T-helper 1 cell treated with Interleukin-12 subunit alpha and Interleukin-12 subunit beta and Interleukin-4 antibody, amounts not matched to agents 30 μg/mL and 1 μg/mL, for 36 hours (primary cell): Measurements from ENCODE around the gene ABO.
A peak's percentile ranks its signal among the peaks of the same experiment; 100 is the strongest.
"Not testable (repeated sequence)": the region's sequence is repeated elsewhere in the genome, so short reads cannot be mapped to it uniquely, and the experiment has no call there.

ENCODE experiments used
- H3K27ac Mint-ChIP-seq: one replicate; pipeline ENCODE4 v1.8.0; 2021; ENCODE audit warnings: mild to moderate bottlenecking, mixed read lengths
- H3K27me3 Mint-ChIP-seq: one replicate; pipeline ENCODE4 v1.8.0; 2021; ENCODE audit warnings: low read depth, mixed read lengths
- H3K36me3 Mint-ChIP-seq: one replicate; pipeline ENCODE4 v1.8.0; 2021; ENCODE audit warnings: low read depth, mixed read lengths
- H3K4me1 Mint-ChIP-seq: one replicate; pipeline ENCODE4 v1.8.0; 2021; ENCODE audit warnings: low read depth, mixed read lengths
- H3K4me3 Mint-ChIP-seq: one replicate; pipeline ENCODE4 v1.8.0; 2021; ENCODE audit warnings: mild to moderate bottlenecking, moderate library complexity, mixed read lengths
- H3K9me3 Mint-ChIP-seq: one replicate; pipeline ENCODE4 v1.8.0; 2021; ENCODE audit warnings: mixed read lengths

The ABO gene

DNA sequence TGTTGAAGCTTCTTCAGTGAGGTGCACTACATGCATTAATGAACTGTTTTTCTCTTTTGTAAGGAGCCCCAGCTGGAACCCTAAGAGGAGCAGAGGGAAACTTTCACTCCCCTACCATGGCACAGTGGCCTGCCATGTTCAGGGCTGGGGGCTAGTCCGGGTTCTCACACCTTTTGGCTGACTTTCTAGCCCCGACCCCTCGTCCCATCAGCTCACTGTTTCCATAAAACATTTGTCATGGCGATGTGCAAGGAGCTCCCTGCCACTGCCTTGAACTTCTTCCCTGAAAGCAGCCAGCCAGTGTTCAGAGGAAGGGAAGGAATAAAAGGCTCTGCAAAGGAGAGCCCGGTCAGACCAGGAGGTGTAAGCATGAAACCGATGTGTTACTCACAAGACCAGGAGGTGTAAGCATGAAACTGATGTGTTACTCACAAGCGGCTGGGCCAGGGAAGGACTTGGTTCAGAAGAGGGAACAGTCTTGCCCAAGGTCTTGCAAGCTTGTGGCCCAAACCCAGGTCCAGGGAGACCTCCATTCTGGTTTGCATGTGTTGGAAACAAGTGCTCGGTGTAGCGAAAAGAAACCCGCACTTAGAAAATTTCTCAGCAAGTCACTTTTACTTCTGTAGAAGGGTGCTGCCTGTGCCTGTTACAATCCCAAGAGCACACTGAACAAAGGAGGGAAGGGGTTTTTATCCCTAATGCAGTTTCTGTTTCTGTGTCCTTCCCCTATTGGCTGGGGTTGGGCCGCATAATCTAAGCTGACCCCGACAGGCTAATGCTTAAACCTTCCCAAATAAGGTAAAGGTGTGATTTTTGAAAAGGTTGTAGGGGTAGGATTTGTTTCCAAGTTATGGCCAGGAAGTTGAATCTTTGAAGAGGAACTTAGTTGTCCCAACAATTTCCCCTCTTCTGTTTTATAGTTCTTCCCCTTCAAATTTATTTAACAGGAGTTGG is 3.4 kb upstream of the ABO start:
- no peaks in the 10 kb centered on the region for H3K36me3 Mint-ChIP-seq
- no peak overlapping the region for H3K4me3 Mint-ChIP-seq
- peaks cover 3% of the 10 kb centered on the region for H3K4me1 Mint-ChIP-seq
- peaks cover 41% of the 10 kb centered on the region for H3K27me3 Mint-ChIP-seq
- no peaks in the 10 kb centered on the region for H3K9me3 Mint-ChIP-seq
- H3K27ac Mint-ChIP-seq: no peak overlapping the region

DNA sequence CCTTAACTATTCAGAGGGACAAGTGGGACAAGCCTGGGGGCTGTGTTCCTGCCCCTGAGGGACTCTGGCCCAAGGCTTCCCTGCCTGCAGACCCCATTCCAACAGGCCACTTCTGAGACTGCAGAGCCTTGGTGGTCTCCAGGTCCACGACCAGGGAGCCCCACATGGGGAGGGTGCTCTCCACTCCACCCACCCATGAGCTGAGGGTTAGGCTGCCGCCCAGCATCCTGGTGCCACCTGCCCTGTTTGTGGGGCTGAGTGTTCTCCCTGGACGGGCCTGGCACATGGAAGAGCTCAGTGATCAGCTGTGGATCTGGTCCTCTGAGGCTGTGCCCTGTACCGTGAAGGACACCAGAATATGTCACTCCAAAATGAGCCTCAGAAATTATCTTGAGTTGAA is 2.5 kb upstream of the ABO start:
- H3K27me3 Mint-ChIP-seq: peaks cover 48% of the 10 kb centered on the region
- H3K9me3 Mint-ChIP-seq: no peaks in the 10 kb centered on the region
- H3K27ac Mint-ChIP-seq: no peak overlapping the region
- H3K36me3 Mint-ChIP-seq: no peaks in the 10 kb centered on the region
- peaks cover 10% of the 10 kb centered on the region for H3K4me1 Mint-ChIP-seq
- H3K4me3 Mint-ChIP-seq: no peak overlapping the region

DNA sequence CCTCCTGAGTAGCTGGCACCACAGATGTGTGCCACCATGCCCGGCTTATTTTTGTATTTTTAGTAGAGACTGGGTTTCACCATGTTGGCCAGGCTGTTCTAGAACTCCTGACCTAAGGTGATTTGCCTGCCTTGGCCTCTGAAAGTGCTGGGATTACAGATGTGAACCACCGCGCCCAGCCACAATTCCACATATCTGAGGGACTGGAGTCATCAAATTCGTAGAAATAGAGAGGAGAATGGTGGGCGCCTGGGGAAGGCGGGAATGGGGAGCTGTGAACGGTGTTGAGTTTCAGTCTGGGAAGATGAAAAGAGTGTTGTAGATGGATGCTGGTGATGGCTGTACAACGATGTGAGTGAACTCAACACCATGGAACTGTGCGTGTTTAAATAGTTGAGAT is 1.9 kb upstream of the ABO start:
- Mint-ChIP-seq H3K27ac (no peak overlapping the region), H3K27me3 (peaks cover 51% of the 10 kb centered on the region), H3K4me3 (no peak overlapping the region), H3K4me1 (peaks cover 10% of the 10 kb centered on the region), H3K9me3 (no peaks in the 10 kb centered on the region), H3K36me3 (no peaks in the 10 kb centered on the region)

DNA sequence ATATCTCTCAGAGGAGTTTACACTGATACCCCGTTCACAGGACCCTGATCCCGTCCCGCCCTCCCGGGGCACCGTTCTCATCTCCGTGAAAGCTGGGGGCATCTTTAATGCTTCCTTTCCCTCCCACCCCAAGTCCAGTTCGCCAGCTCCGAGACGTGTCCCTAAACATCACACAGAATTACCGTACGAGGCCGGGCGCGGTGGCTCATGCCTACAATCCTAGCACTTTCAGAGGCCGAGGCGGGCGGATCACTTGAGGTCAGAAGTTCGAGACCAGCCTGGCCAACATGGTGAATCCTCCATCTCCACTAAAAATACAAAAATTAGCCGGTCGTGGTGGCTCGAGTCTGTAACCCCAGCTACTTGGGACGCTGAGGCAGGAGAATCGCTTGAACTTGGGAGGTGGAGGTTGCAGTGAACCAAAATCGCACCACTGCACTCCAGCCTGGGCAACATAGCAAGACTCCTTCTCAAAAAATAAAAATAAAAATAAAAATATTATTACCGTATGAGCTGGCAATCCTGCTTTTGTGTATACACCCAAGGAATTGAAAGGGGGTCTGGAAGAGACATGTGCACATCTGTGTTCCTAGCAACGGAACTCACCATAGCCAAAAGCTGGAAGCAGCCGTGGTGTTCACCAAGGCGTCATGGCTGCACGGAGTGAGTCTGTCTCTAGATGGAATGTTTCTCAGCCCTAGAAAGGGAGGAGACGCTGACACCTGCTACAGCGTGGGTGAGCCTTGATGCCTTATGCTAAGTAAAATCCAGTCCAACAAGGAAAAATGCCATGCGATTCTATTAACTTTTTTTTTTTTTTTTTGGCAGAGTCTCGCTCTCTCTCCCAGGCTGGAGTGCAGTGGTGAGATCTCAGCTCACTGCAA is 1.2 kb upstream of the ABO start:
- H3K4me3 Mint-ChIP-seq: no peak overlapping the region
- H3K4me1 Mint-ChIP-seq: peaks cover 10% of the 10 kb centered on the region
- H3K9me3 Mint-ChIP-seq: no peaks in the 10 kb centered on the region
- peaks cover 53% of the 10 kb centered on the region for H3K27me3 Mint-ChIP-seq
- no peak overlapping the region for H3K27ac Mint-ChIP-seq
- H3K36me3 Mint-ChIP-seq: no peaks in the 10 kb centered on the region

DNA sequence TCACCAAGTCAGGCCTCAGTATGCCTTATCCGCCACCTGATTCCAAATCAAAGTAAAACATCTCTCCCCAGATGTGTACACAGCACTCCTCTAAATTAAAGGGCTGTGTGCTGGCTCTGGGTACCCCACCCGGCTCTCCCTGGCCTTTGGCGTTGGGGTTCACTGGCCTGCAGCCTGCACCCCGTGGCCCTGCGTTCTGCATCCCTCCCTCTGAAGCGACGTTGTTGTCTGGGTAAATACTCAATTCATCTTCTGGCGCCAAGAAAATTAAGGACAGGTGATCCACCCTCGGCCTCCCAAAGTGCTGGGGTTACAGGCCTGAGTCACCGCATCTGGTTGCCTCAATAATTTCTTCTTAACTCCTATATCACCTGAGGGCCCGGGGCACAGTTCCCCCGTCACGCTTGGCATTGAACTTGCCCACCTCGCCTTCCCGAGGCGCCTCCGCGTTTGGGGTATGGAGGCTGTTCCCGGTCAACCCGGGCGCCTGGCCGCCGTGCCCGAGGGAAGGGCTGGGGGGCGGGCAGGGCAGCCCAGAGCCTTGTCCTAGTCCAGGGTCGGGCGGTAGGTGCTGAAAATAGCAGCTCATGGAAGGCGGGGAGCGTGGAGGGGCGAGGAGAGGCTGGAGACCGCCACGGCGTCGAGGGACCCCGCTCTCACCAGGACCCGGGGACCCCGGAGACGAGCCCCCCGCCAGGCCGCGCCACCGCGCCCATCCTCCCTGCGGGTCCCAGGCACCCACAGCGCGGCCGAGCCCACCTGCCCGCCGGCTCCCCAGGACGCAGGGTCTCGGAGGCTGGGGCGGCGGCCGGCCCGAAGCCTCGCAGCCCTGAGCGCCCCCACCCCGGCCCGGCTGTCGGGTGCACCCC is 531 bp downstream of the ABO start:
- H3K27me3 Mint-ChIP-seq: peaks cover 60% of the 10 kb centered on the region
- no peaks in the 10 kb centered on the region for H3K36me3 Mint-ChIP-seq
- H3K4me3 Mint-ChIP-seq: peak overlapping the region; percentile 61
- no peak overlapping the region for H3K27ac Mint-ChIP-seq
- H3K4me1 Mint-ChIP-seq: peaks cover 10% of the 10 kb centered on the region
- H3K9me3 Mint-ChIP-seq: no peaks in the 10 kb centered on the region

DNA sequence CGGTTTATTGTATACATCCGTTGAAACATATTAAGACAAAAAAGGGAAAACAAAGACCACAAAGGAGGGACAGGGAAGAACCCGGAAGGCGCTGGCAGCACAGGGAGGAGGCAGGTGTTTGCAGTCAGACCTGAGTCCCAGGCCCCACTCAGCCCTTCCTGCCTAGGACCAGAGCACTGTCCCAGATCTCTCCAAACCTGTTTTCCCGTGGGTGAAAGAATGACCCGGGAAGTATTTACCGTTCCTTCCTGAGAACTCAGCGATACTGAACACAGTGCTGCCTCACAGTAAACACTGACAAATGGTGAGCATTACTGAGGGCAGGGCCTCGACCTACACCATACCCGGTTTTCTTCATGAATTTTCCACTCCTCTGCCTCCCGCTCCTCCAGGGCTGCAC is 1.2 kb downstream of the ABO start:
- Mint-ChIP-seq H3K9me3 (no peaks in the 10 kb centered on the region), H3K4me3 (peak overlapping the region; percentile 35), H3K27me3 (peaks cover 59% of the 10 kb centered on the region), H3K27ac (no peak overlapping the region), H3K36me3 (no peaks in the 10 kb centered on the region), H3K4me1 (peaks cover 10% of the 10 kb centered on the region)

DNA sequence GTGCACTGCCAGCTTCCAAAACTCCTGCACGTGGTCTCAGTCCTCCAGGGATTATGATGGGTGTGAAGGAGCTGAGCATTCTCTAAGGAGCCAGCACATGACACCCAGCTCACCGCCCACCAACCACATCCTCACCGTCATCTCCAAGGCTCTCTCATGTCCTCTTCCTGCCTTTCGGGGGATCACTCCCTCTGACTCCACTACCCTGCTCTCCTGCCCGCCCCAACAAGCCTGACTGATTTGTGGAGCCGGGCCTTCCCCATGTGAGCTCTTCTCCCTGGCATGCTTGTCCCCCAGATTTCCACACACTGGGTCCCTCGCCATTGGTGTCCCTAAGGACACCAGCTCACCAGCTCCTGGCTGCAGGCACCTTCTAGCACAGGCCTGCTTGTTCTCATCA is 1.9 kb downstream of the ABO start:
- peak overlapping the region; percentile 9 for H3K4me3 Mint-ChIP-seq
- peak overlapping the region; percentile 26 for H3K27ac Mint-ChIP-seq
- H3K36me3 Mint-ChIP-seq: no peaks in the 10 kb centered on the region
- H3K9me3 Mint-ChIP-seq: no peaks in the 10 kb centered on the region
- peaks cover 10% of the 10 kb centered on the region for H3K4me1 Mint-ChIP-seq
- peaks cover 56% of the 10 kb centered on the region for H3K27me3 Mint-ChIP-seq

DNA sequence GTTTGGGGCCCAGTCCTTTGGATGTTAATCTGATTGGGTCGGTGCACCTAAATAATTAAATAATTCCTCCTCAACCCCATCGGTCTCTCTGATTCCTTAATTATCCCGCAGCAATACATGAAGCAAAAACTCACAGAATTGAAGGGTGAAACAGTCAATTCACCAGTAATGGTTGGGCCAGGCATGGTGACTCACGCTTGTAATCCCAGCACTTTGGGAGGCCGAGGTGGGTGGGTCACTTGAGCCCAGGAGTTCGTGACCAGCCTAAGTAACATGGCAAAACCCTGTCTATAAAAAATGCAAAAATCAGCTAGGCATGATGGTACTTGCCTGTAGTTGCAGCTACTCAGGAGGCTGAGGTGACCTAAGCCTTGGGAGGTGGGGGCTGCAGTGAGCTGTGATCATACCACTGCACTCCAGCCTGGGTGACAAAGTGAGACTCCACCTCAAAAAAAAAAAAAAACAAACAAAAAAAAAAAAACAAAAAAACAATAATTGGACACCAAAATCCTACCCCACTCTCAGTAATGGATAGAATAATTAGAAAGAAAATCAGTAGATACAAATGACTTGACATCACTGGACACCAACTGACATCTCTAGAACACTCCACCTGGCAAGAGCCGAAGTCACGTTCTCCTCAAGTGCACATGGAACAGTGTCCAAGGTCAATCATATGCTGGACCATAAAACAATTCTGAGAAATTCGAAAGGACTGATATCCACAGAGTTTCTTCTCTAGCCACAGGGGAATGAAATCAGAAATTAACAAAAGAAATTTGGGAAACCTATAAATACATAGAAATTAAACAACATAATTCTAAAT is 5.3 kb downstream of the ABO start:
- peaks cover 10% of the 10 kb centered on the region for H3K4me1 Mint-ChIP-seq
- no peak overlapping the region for H3K27ac Mint-ChIP-seq
- H3K36me3 Mint-ChIP-seq: no peaks in the 10 kb centered on the region
- peaks cover 39% of the 10 kb centered on the region for H3K27me3 Mint-ChIP-seq
- H3K4me3 Mint-ChIP-seq: no peak overlapping the region
- no peaks in the 10 kb centered on the region for H3K9me3 Mint-ChIP-seq

DNA sequence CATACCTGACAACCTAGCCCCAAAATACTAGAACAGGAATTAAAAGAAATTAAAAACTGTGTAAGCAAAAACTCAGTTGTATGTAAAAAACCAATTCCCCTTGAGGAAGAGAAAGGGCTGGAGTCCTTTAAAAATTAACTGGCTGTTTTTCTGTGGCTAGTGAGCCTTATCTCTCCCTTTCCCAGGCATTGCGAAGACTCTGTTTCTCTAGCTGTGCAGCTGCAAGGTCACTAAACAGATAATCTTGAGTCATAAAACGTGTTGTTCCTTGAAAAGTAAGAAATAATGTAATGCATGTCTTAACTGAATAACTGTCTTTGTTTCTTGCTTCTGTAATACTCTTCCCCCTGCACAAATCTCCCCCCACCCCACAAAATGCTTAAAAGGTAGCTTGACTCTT is 5.9 kb downstream of the ABO start:
- H3K9me3 Mint-ChIP-seq, H3K27ac Mint-ChIP-seq, H3K36me3 Mint-ChIP-seq, H3K4me3 Mint-ChIP-seq: not testable (repeated sequence)
- Mint-ChIP-seq H3K27me3 (peaks cover 35% of the 10 kb centered on the region), H3K4me1 (peaks cover 10% of the 10 kb centered on the region)

DNA sequence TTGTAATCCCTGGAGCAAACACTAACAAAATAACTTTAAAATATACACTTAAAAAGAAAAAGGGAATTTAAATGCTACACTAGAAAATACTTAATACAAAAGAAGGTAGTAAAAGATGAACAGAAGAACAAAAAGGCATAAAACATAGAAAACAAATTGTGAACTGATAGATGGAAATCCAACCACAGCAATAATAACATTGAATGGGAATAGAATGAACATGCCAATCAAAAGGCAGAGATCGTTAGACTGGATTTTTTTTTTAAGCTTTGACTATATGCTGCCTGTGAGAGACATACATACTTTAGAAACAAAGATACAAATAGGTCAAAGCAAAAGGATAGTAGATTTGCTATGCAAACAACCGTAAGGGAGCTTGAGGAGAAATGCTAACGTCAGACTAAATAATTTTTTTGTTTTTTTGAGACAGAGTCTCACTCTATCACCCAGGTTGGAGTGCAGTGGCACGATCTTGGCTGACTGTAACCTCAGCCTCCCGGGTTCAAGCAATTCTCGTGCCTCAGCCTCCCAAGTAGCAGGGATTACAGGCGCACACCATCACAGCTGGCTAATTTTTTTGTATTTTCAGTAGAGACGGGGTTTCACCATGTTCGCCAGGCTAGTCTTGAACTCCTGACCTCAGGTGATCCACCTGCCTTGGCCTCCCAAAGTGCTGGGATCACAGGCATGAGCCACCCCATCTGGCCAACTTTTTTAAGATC is 6.5 kb downstream of the ABO start:
- Mint-ChIP-seq H3K27me3 (peaks cover 29% of the 10 kb centered on the region), H3K4me1 (peaks cover 8% of the 10 kb centered on the region), H3K36me3 (no peaks in the 10 kb centered on the region)

DNA sequence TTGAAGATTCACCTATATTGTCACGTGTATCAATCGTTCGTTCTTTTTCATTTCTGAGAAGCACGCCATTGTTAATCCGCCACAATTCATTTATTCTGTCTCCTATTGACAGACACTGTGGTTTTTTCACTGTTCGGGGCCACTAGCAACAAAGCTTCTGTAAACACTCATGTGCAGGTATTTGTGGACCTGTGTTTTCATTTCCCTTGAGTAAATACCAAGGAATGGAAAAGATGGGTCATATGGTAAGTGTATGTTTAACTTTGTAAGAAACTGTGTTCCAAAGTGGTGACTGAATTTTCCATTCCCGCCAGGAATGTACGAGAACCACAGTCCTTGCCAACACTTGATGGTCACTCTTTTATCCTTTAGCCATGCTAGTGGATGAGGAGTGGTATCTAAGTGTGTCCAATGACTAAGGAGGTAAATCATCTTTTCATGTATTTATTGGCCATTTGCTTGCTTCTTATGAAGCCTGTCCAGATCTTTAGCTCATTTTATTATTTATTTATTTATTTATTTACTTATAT is 10.7 kb downstream of the ABO start:
- Mint-ChIP-seq H3K4me1 (no peaks in the 10 kb centered on the region), H3K27ac (no peak overlapping the region), H3K36me3 (no peaks in the 10 kb centered on the region), H3K27me3 (peaks cover 6% of the 10 kb centered on the region), H3K4me3 (no peak overlapping the region), H3K9me3 (no peaks in the 10 kb centered on the region)

More for the DNA sequence above, 6.5 kb downstream of the ABO start:
- H3K9me3 Mint-ChIP-seq: no peaks in the 10 kb centered on the region
- no peak overlapping the region for H3K27ac Mint-ChIP-seq
- no peak overlapping the region for H3K4me3 Mint-ChIP-seq

DNA sequence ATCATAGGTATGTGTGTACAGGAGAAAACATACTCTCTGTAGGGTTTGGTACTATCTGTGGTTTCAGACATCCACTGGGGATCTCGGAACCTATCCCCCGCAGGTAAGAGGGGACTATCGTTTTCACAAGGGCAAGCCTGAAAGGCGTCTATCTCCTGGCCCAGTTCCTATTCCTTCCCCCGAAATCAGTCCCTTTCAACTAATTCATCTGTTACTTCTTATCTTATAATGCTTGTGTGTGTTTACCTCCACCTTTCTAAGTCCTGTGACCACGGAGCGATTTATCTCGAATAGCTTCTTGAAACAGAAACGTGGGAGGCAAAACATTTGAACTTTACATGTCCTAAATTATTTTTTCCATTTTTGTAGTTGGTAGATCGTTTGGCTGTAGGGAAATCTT is 11.4 kb downstream of the ABO start:
- Mint-ChIP-seq H3K27me3 (peaks cover 3% of the 10 kb centered on the region), H3K27ac (no peak overlapping the region), H3K4me1 (no peaks in the 10 kb centered on the region), H3K9me3 (no peaks in the 10 kb centered on the region), H3K36me3 (no peaks in the 10 kb centered on the region), H3K4me3 (no peak overlapping the region)

DNA sequence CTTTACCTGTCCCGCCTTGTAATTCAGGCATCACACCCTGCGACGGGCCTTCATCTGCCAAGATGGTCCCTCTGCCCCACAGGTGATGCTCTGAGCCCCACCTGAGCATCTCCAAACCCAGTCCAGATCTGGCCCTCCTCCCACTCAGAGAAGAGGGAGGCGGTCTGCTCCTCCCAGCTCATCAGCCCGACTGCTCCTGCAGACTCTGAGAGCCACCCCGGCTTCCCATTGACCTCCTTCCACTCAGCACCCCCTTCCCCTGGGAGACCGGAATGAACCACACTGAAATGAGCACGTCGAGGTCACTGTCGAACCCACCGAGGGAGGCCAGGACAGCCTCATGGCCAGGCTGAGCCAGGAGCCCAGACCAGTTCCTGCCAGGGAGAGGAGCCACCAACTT is 12.8 kb downstream of the ABO start:
- Mint-ChIP-seq H3K27ac (no peak overlapping the region), H3K36me3 (no peaks in the 10 kb centered on the region), H3K9me3 (no peaks in the 10 kb centered on the region), H3K4me1 (no peaks in the 10 kb centered on the region), H3K4me3 (no peak overlapping the region), H3K27me3 (peaks cover 3% of the 10 kb centered on the region)
